Activated CD4-positive, alpha-beta T cell treated with anti-CD3 and anti-CD28 coated beads for 24 hours (primary cell): ENCODE data around the gene TAF1B.
"Not testable (repeated sequence)": the region's sequence is repeated elsewhere in the genome, so short reads cannot be mapped to it uniquely, and the experiment has no call there.

Experiments used
- DNase-seq, 2 donors: peaks; one replicate each; pipeline ENCODE4 v3.0.0-alpha.2; 2020; ENCODE audit warnings: low read depth in 2 of 2

TAF1B gene

DNA sequence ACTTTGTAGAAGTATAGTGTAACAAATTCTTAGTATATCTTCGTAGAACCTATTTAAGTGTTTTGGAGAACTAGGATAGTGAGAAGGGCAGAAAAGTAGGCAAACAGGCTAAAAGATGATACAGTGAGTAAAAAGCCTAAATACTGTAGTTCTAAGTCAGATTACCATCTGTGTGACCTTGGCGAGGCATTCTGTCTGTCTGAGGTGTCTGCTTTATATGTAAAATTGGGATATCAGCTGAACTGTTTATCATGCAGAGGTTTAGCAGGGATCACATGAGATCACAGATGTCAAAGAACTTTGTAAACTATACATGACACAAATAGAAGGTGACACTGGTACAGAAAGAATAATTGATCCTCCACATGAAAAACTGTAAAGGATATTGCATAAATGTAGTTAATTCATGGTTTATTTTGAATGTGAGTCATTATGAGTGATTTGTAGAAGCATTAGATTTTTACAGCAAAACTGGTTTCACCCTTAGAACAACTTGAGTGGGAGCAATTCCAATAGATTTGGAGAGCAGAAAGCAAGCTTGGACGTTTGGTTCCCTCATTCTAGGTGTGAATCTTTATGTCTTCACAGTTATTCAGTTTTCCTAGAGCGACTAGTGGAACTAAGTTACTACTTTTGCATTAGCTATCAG lies 41.9 kb downstream of the TAF1B start:
- no peak for DNase-seq

DNA sequence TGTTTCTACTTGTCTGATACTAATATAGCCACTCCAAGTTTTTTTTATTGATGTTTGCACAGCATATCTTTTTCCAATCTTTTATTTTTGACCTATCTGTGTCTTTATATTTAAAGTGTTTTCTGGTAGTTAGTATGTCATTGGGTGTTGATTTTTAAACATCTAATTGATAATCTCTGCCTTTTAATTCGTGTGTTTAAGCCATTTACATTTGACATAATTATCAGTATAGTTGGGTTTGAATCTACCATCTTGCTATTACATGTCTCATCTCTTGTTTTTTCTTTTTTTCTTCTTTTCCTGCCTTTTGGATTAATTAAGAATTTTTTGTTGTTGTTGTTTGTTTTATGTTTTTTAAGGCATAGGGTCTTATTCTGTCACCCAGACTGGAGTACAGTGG lies 44.2 kb downstream of the TAF1B start:
- no peak for DNase-seq

DNA sequence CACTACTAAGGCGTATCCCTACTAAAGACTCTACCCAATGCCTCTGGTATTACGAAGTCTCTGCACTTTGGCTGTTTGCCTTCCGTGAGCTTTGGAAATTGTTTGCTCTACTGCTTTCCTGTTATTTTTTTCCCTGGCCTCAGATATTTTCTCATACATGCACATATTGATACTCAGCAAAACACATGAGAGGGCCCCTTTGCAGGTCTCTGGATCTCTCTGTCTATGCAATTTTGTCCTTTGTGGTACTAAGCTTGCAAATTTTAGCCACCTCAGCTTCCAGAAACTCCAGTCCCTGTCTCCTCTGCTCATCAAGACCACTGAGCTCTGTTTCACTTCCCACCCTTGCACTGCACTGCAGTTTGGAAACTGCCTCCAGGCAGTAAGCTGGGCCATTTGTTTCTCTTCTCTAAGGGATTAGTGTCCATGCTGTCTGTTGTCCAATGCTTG lies 46.6 kb downstream of the TAF1B start:
- DNase-seq = no peak

DNA sequence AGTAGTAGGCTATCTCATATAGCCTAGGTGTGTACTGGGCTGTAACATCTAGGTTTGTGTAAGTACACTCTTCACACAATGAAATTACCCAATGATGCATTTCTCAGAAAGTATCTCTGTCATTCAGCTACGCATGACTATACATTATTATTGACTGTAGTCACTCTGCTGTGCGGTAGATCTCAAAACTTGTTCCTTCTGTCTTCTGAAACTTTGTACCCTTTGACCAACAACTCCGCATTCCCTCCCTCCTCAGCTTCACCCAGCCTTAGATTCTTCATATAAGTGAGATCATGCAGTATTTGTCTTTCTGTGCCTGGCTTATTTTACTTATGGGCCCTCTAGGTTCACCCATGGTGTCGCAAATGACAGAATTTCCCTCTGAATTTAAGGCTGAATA lies 49.0 kb downstream of the TAF1B start:
- no peak for DNase-seq

DNA sequence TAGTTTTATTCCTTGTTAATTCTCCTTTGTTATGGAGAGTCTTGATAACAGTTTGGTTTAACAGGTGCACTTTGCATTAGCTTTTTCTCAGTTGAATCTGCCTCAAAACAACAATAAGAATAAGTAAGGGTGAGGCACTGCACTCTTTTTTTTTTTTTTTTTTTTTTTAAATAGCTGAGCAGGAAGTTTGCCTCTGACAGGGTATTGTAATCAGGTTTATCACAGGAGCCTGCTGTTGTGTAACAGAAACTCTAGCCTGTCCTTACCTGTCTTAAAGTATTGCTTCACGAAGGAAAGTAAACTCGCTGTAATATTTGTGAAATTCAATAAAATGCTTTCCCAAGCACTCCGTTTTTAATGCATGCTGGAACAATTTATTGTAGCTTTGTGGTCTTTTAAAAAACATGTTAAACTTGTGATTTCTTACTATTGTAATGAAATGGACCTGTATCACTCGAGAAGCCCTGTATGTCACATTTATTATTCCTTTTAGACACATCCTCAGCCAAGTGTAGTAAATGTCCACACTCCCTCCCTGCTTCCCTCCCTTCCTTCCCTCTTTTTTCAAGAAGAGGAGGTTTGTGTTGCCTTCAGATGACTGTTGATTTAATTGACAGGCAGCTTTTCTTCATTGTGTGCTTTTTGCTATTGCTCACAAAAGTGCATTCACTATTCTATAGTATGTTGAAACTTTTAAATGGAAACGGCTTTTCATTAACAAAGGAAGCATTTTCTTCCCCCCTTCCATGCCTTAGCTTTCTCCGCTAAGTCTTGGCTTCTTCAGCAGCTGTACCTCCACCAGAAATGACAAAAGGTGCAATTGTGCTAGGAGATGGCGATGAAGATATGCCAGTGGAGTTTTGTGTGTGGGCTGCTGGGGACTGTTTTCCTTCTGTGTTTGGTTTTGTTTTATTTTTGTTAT lies 52.7 kb downstream of the TAF1B start:
- DNase-seq = no peak

DNA sequence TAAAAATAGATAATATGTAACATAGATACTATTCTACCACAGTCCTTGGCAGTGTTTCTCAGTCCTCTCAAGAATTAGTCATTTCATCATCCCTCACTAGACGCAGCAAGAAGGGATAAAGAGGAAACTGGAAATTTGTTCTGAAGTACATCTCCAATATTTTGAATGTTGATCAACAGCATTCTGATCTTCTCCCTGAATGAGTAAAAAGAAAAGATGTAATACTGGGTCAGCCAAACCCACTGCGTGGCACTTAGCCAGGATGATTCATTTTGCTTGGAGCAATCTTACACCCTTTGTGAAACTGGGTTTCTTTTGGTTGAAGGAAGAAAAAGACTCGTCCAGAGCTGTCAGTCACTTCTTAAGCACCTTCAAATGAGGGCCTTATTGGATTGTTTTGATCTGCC lies 54.1 kb downstream of the TAF1B start:
- peak; percentile 26 to 52 for DNase-seq

DNA sequence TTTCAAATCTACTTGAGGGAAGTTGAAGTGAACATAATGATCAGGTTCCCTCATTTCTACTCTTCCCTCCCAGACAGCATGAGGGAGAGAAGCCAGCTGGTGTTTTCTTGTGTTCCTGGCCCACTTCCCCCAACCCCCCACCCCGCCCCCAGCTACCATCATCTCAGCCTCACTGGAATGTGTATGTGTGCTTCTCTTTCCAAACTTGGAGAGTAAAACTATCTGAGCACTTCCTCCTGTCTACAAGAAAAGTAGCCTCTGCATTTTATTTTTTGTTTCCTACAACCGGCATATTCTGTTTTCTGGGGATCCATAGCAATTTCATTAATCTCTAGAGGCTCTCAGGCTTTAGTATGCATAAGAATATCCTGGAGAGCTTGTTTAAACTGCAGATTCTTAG lies 54.6 kb downstream of the TAF1B start:
- no peak for DNase-seq

DNA sequence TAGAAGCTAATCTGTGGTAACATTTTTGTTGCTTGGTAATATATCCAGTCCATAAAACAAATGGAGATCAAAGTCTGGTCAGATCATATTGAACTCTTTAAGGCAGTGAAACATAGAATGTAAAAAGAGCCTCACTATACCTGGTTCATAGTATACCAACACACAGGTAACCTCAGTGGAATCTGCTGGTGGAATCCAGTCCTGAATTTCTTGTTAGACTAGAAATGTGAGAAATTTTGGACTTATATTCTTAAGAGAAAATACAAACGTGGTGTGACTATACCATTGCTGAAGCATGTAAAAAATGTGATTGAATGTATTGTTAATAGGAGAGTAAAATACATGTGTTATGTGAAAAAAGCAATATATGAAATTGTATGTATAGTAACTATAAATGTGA lies 62.1 kb downstream of the TAF1B start:
- no peak for DNase-seq

DNA sequence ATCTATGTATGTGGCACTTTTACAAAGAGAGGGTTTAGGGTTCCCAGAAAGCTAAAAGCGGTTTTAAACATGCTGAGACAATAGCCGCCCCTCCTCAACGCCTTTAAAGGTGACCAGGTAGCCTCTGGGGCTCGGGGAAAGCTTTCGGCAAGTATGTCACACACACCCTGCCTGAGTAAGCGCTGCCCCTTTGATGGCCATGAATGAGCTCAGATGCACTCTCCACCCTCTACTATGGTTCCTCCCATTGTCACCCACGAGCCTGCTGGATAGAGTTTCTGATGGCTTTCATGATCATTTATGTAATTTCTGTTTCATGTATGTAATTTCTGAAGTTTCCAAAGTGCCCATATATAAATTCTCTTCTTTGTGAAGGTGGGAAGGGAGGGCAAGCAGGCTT lies 64.1 kb downstream of the TAF1B start:
- DNase-seq = no peak

DNA sequence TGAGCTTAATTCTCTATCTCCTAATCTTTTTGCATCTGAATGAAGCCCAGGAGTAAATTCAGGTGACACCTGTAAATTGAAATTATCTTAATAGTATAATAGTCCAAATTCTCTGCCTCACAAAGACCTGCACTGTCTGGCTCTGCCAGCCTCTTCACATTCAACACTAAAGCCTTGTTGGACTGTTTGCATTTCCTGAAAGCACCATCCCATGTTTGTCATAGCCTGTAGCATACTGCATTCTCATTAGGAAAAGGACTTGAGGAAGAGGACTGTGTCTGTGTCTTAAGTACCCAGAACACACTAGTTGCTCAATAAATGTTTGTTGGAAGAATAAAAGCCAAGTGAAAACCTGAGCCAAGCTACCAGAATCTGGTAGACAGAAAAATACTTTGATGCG lies 65.4 kb downstream of the TAF1B start:
- no peak for DNase-seq

DNA sequence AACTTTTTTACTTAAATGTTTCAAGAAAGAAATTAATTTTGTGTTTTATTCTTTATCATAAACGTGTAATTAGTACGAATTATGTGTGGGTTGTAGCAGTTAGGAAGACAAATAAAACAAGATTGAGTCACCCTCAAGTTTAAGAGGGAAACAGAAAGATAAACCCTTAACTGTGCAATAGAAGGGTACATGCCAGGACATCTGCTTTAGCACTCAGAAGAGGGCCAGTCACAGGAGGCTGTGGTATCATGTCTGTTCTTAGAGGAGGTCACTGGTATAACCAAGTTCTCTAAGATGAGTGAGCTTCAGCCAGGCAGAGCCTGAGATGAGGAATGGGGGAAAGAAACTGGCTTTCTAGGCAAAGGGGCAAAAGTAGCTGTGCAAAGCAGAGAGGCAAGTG lies 65.8 kb downstream of the TAF1B start:
- DNase-seq = no peak

DNA sequence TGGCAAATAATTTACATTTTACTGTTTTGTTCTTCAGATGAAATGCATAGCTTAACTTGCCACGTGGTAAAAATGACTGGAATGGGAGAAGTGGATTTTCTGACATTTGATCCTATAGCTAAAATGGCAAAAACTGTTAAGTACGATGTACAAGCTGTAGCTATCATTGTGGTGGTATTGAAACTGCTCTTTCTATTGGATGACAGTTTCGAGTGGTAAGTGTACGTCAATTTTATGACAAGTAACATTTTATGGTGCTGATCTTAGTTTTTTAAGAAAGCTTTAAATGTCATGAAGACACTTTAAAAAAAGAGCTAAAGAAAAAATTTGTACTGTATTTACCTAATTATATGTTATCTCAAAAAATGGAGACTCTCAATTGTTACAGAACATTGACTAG lies 67.4 kb downstream of the TAF1B start:
- DNase-seq = no peak

DNA sequence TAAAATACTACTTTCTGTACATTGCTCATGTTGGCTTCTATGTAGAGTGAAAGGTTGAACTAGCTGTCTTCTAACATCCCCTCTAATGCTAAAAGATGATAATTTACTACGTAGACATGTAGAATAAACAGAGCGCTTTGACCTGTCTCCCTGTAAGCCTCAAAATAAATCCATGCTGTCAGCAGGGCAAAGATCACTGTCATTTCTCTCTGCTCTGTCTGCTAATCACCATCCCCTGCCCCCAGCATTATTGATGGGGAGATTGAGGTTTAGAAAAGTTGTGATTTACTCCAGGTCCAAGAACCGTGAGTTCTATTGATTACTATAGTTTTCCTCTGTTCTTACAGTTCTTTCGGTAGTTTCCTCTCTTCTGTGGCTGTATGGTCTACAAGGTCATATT lies 69.2 kb downstream of the TAF1B start:
- DNase-seq = no peak

DNA sequence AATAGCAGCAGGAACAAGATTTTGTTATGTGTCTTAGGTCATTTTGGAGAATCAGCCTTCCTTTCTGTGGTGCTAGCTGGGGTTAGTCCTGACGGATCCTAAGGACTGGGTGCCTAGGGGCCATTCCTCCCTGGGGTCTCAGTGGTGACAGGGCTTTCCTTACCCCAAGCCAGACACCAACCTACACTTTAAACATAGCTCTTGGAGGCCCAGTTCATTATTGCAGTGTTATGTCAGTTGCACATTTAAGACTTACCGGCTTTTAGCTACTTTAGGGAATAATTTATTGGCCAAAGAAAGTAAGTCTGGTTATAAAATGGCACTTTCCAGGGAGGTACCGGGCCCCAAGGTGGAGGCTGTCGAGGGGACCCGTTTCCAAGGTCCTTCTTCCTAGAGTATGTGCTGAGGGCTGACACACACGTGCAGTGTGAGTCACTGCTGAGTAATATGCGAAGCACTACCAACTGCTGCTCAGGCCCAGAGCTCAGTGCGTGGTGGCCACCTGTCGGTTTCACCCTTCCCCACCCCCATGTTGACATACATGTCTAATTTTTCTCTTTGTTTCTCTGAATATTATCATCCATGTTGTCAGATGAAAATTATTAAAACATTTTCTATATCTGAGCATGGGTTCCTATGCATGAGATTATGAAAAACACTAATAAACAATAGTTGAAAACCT lies 71.3 kb downstream of the TAF1B start:
- peak; percentile 15 to 33 for DNase-seq

DNA sequence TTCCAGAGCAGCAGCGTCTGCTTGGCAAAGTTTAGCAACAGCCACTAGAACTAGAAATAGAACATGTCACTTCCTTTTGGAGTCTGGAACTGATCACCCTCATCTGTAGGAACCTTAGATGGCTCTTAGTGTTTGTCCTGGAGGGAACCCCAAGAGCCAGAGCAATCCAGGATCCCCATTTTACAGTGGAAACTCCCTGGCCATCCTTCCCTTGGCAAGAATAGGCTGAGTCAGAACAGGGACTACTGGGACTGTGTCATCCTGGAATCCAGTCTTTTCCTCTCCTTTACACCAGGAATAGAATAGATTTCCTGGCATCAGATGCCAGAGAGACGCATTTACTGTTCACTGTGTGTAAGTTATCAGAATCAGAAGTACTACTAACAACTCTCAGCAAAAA lies 75.0 kb downstream of the TAF1B start:
- no peak for DNase-seq

DNA sequence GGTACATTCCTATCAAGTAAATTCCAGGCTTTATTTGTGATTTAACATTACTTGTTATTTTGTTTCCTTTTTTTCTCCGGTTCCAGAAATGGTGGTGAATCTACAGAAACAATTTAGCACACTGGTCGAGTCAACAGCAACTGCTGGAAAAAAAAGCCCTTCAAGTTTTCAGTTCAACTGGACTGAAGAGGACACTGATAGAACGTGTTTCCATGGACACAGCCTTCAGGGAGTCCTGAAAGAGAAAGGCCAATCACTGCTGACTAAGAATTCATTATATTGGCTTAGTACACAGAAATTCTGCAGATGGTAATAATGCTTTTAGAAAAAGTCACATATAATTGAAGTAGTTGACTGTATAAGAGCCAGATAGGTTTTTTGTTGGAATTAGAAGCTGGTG lies 76.2 kb downstream of the TAF1B start:
- DNase-seq = no peak

DNA sequence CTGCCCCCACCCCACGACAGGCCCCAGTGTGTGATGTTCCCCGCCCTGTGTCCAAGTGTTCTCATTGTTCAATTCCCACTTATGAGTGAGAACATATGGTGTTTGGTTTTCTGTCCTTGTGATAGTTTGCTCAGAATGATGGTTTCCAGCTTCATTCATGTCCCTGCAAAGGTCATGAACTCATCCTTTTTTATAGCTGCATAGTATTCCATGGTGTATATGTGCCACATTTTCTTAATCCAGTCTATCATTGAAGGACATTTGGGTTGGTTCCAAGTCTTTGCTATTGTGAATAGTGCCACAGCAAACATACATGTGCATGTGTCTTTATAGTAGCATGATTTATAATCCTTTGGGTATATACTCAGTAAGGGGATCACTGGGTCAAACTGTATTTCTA lies 83.7 kb downstream of the TAF1B start:
- not testable (repeated sequence) for DNase-seq

DNA sequence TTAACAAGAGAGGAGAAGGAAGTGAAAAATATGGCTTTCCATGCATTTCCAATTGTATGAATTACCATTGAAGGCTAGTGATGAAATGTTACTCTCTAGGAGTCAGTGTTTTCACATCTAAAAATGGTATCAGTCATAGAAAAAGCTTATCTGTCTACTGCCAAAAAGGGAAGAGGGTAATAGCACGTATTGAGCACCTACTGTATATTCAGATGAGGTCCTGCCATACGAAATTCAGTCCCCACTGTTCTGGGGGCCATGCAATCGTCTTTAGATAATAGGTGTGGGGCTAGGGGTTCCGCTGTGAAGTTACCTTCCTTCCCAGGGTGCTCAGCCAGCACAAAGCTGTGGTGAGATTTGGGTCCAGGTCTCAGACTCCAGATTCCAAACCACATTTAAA lies 94.0 kb downstream of the TAF1B start:
- no peak for DNase-seq

DNA sequence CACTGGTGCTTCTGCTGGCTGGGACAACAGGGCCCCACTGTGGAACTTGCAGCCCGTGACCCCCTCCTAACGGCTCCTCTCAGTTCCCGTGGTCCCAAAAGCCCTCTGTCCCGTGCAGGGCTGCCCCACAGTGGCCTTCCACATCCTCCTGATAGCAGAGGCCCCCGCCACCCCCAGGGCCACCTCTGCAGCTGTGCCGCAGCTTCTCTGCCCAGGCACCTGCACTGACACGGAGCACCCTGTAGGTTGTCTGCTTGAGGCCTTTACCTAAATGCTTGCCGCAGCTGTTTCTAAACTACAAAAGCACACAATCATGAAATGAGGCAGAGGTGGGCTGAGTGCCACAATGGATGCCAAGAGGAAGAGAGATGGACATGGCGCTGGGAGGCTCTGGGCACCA lies 94.7 kb downstream of the TAF1B start:
- DNase-seq = no peak

DNA sequence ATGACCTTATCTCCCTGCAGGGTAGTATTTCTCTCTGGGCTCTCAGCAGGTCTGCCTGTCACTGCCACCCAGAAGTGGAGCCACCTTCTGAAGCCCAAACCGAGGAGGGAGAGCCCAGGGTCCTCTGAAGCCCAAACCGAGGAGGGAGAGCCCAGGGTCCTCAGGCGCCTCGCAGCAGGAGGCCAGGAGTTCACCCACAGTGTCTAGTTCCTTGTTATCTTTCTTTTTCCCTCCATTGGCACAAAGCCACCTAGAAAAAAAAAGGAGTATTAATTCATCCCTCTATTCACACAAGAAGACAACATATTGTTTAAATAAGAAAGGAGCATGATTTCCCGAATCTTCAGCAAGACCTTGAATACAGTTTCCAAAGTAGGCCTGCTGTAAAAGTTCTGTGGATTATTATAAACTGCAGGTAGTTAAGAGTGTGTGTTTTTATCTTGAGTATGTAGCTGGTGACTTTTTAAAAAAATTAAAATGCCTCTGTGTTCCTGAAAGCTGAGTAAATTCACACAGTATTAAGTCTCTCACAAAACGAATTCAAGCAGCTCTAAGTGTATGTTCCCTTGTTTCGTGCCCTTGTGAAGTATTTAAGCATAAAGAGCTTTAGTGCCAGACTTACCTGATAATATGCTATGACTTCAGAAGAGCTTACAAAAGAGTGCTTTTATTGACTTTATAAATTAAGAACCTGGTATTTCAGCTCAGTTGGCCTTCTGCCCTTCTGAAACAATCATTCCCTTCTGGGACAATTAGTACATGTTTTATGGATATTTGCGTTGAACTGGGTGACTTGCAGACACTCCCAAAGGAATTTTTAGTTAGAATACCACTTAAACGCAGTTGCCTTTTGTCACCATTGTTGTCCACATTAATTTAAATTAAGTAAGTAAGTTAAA lies 96.6 kb downstream of the TAF1B start:
- DNase-seq = no peak

DNA sequence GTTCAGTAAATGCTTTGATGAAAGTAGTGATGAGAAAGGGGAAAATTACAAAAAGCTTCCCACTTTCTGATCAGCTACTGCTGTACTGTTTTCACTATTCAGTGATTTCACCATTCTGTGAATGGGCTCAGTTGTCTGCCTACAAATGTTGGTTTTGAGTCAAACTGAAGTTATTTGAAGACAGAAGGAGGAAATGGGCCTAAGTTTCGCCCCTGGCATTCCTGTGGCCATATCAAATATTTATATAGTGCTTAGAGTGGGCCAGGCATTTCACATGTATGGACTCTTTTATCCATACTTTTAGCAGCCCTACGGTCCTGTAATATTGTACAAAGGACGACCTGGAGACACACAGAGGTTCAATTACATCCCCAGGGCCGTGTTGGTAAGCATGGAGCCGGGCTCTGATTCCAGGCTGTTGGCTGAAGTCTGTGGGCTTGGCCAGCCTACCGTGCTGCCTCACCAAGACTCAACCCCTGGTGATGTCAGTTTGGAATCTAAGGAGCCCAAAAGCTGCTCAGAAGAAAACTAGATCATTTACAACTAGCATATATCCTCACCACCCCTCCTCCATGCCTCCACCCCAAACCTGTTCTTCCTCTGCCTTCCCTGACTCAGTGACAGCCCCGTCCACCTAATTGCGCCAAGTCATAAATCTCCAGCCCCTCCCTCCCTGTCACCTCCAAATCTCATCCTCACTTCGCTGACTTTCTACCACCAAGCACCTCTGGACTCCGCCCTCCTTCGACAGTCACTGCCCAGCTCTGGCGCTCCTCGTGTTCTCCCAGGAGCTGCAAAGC lies 98.1 kb downstream of the TAF1B start:
- no peak for DNase-seq
